ENCODE data around the gene CELA2B. TPM values are rescaled to one million over a fixed set of nuclear protein-coding genes. Genes with fewer than 3 reads are reported as not detected.

The CELA2B gene
- total and polyA plus RNA-seq, 9 of the 15 experiments (the other 6 are each of a cell fraction or from before 2014, with no cell fraction given): 0.25 to 2.1 (median 0.38) TPM; not detected in 5

DNA sequence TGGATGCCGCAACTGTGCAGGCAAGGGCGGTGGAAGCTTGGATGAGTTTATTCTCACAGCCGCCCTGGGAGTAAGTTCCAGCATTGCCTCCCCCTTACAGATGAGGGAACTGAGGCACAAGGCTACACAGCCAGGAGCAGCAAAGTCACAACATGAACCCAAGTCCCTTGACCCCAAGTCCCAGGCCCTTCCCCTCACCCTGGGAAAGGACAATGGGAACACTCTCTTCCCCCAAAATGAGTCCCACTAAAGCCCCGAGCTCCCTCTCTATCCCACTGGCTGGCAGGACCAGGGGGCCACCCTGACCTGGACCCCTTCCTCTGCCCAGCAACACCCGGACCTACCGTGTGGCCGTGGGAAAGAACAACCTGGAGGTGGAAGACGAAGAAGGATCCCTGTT lies 33.8 kb upstream of the CELA2B start:
- H3K4me3 ChIP-seq: no peak overlapping the region
- no peak for FAIRE-seq
- no TSS peak for BruUV-seq (replicated peaks)
- CTCF ChIA-PET (ENCODE audit: low intra/inter-chr PET ratio): no interaction called here
- WGBS (ENCODE audit: insufficient coverage, low coverage, missing lambda C conversion rate): 54% methylated on average over 8 of the region's 8 CpGs
- no peak overlapping the region; a peak in 1 of 4 replicates for H3K9ac ChIP-seq (ENCODE audit: insufficient read depth in 1 of 2, low read depth in 2 of 2, low read length in 2 of 2)
- no peaks in the 10 kb centered on the region for H3K9me1 ChIP-seq (ENCODE audit: control insufficient read depth, insufficient read depth, low read length)
- H4K20me1 ChIP-seq (replicated peaks; ENCODE audit: control insufficient read depth, insufficient read depth, low read length): no peaks in the 10 kb centered on the region
- H3K79me2 ChIP-seq (ENCODE audit: control insufficient read depth, insufficient read depth, low read length): no peaks in the 10 kb centered on the region
- H3K27me3 ChIP-seq (ENCODE audit: control insufficient read depth in 2 of 2, insufficient read depth in 2 of 2, low read length in 2 of 2): no peaks in the 10 kb centered on the region
- H2AFZ ChIP-seq (ENCODE audit: low read depth, low read length): no peak overlapping the region
- intact Hi-C loops (cut with micrococcal nuclease) (no loop called here), in situ Hi-C loops (cut with MboI) (no loop called here)
- no peaks in the 10 kb centered on the region for H3K9me3 ChIP-seq (replicated peaks; ENCODE audit: control insufficient read depth, insufficient read depth, low read depth, low read length)
- H3K4me2 ChIP-seq (ENCODE audit: insufficient read depth, low read length): no peak overlapping the region
- no peak for DNase-seq (ENCODE audit: extremely low read depth in 1 of 4, low spot score in 3 of 4)
- no peak overlapping the region for H3K27ac ChIP-seq (ENCODE audit: extremely low read depth, low read depth, low read length)
- POLR2A ChIA-PET: interaction anchor here (1.2 kb wide), 1 partner anchor 14 kb away, joined by 6 read pairs; no protein-coding TSS in a partner anchor
- no peak for ATAC-seq
- peaks cover 7 to 19% of the 10 kb centered on the region in 2 experiments; a peak in 4 of 5 replicates for H3K4me1 ChIP-seq (replicated peaks in 1 of 2; ENCODE audit: control insufficient read depth in 2 of 2, insufficient read depth in 2 of 2, low read length in 2 of 2)
- TF ChIP-seq ZNF41 (CRISPR knock-in tag; conservative IDR thresholded peaks at IDR 0.05) (no peak), ZNF146 (CRISPR knock-in tag; IDR thresholded peaks at IDR 0.05; ENCODE audit: unreplicated experiment) (no peak), DPF2 (IDR thresholded peaks at IDR 0.05) (no peak), ZNF316 (IDR thresholded peaks at IDR 0.05) (no peak), KLF13 (tag; IDR thresholded peaks at IDR 0.05; ENCODE audit: borderline replicate concordance, low read depth) (no peak), FOXA3 (CRISPR knock-in tag; conservative IDR thresholded peaks at IDR 0.05 in 1 of 2, IDR thresholded peaks at IDR 0.05 in 1 of 2) (no peak), MLLT1 (IDR thresholded peaks at IDR 0.05) (no peak), YBX1 (IDR thresholded peaks at IDR 0.05) (no peak), BCL6 (CRISPR knock-in tag; IDR thresholded peaks at IDR 0.05) (no peak), SMAD2 (IDR thresholded peaks at IDR 0.05; ENCODE audit: low read depth, low read length) (no peak), CBFB (CRISPR knock-in tag; IDR thresholded peaks at IDR 0.05) (no peak), JUN (IDR thresholded peaks at IDR 0.05; ENCODE audit: borderline replicate concordance, low read depth, low read length) (no peak), JUN (CRISPR knock-in tag; IDR thresholded peaks at IDR 0.05; ENCODE audit: borderline replicate concordance) (no peak)
- TF ChIP-seq, protein P1, sequence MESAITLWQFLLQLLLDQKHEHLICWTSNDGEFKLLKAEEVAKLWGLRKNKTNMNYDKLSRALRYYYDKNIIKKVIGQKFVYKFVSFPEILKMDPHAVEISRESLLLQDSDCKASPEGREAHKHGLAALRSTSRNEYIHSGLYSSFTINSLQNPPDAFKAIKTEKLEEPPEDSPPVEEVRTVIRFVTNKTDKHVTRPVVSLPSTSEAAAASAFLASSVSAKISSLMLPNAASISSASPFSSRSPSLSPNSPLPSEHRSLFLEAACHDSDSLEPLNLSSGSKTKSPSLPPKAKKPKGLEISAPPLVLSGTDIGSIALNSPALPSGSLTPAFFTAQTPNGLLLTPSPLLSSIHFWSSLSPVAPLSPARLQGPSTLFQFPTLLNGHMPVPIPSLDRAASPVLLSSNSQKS (CRISPR knock-in tag; IDR thresholded peaks at IDR 0.05): no peak
- H3K36me3 ChIP-seq (ENCODE audit: control insufficient read depth, insufficient read depth, low read length): no peaks in the 10 kb centered on the region
